ENCODE data around the gene RASAL2.
A peak's percentile ranks its signal among the peaks of the same experiment; 100 is the strongest.

Gene RASAL2

DNA sequence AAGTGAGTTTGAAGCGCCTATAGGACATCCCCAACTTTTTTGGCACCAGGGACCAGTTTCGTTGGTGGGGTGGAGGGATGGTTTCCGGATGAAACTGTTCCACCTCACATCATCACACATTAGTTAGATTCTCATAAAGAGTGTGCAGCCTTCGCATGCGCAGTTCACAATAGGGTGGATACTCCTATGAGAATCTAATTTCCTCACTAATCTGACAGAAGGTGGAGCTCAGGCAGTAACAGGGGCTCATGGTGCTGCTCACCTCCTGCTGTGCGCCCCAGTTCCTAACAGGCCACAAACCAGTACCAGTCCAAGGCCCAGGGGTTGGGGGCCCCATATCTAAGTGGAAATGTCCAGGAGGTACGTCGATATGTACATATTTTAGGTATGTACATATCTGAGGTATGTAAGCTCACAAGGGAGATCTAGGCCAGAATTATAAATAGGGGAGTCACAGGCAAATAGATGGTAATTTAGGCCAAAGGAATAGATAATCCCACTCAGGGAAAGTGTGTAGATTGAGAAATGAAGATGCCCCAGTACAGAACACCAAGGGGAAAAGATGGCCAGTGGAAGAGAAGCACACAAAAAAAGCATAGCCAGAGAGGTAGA lies 27.5 kb upstream of the RASAL2 start:
- H3K4me3 ChIP-seq (ENCODE audit: low read length), result peak overlapping the region; percentile 11; the same call in 1 of the 2 replicates
- H4K20me1 ChIP-seq (ENCODE audit: insufficient read depth, low read length), result no peaks in the 10 kb centered on the region
- no peaks in the 10 kb centered on the region for H3K27me3 ChIP-seq (ENCODE audit: low read depth, low read length)
- peak overlapping the region; percentile 59 for H3K27ac ChIP-seq (ENCODE audit: low read length)
- H2AFZ ChIP-seq (ENCODE audit: low read depth, low read length), result peak overlapping the region; percentile 80
- no peaks in the 10 kb centered on the region for H3K9me3 ChIP-seq (ENCODE audit: insufficient read depth, low read length)
- no peaks in the 10 kb centered on the region for H3K79me2 ChIP-seq (ENCODE audit: low read length)
- TF ChIP-seq, protein P1, sequence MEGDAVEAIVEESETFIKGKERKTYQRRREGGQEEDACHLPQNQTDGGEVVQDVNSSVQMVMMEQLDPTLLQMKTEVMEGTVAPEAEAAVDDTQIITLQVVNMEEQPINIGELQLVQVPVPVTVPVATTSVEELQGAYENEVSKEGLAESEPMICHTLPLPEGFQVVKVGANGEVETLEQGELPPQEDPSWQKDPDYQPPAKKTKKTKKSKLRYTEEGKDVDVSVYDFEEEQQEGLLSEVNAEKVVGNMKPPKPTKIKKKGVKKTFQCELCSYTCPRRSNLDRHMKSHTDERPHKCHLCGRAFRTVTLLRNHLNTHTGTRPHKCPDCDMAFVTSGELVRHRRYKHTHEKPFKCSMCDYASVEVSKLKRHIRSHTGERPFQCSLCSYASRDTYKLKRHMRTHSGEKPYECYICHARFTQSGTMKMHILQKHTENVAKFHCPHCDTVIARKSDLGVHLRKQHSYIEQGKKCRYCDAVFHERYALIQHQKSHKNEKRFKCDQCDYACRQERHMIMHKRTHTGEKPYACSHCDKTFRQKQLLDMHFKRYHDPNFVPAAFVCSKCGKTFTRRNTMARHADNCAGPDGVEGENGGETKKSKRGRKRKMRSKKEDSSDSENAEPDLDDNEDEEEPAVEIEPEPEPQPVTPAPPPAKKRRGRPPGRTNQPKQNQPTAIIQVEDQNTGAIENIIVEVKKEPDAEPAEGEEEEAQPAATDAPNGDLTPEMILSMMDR (IDR thresholded peaks at IDR 0.05; ENCODE audit: low read depth, low read length), result no peak
- no peak for TF ChIP-seq EZH2phosphoT487 (IDR thresholded peaks at IDR 0.05; ENCODE audit: low read depth)
- peaks cover 20% of the 10 kb centered on the region for H3K4me1 ChIP-seq (ENCODE audit: low read length)
- H3K9ac ChIP-seq (ENCODE audit: low read length), result peak overlapping the region; percentile 36; the same call in 1 of the 2 replicates
- H3K4me2 ChIP-seq (ENCODE audit: low read length), result peak overlapping the region; percentile 56
- no peaks in the 10 kb centered on the region for H3K36me3 ChIP-seq (replicated peaks; ENCODE audit: low read depth, low read length)

DNA sequence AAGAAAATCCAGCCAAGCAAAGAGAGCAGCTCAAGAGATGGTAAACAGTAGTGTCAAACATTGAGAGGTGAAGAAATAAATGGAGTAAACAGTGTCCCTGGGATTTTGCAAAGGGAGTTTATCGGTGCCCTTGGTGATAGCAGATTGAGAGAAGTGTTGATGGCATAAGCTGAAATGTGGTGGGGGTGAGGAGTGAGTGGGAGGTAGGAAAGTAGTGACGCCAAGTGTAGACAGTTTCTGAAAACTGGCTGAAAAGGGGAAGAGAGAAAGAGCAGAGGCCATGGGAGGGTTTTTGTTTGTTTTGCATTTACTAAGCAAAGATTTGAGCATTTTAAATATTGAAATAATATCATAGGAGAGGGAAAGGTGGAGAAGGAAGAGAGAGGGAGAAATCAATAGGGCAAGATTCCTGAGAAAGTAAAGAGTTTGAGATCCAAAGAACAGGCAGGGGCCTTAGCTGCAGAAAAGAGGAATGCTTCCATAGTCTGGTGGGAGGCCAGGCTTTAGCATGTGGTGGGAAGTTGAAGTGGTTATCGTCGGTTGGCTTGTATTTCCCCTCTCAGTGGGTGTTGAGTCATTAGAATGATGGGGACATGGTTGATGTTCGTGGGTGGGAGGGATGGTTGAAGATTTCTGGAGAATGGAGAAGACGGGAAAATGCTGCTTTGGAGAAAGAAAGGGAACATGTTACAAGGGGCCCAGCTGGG lies 26.8 kb upstream of the RASAL2 start:
- Histone ChIP-seq H3K9me3 (ENCODE audit: insufficient read depth, low read length) (no peaks in the 10 kb centered on the region), H3K4me2 (ENCODE audit: low read length) (peak overlapping the region; percentile 56), H3K27me3 (ENCODE audit: low read depth, low read length) (no peaks in the 10 kb centered on the region), H3K27ac (ENCODE audit: low read length) (peak overlapping the region; percentile 59), H3K4me3 (ENCODE audit: low read length) (peak overlapping the region; percentile 11; the same call in 1 of the 2 replicates), H2AFZ (ENCODE audit: low read depth, low read length) (peak overlapping the region; percentile 80), H3K36me3 (replicated peaks; ENCODE audit: low read depth, low read length) (no peaks in the 10 kb centered on the region), H3K9ac (ENCODE audit: low read length) (peak overlapping the region; percentile 36; the same call in 1 of the 2 replicates), H3K79me2 (ENCODE audit: low read length) (no peaks in the 10 kb centered on the region), H4K20me1 (ENCODE audit: insufficient read depth, low read length) (no peaks in the 10 kb centered on the region), H3K4me1 (ENCODE audit: low read length) (peaks cover 19% of the 10 kb centered on the region)
- TF ChIP-seq, protein P1 (IDR thresholded peaks at IDR 0.05; ENCODE audit: low read depth, low read length), result no peak
- no peak for TF ChIP-seq EZH2phosphoT487 (IDR thresholded peaks at IDR 0.05; ENCODE audit: low read depth)

DNA sequence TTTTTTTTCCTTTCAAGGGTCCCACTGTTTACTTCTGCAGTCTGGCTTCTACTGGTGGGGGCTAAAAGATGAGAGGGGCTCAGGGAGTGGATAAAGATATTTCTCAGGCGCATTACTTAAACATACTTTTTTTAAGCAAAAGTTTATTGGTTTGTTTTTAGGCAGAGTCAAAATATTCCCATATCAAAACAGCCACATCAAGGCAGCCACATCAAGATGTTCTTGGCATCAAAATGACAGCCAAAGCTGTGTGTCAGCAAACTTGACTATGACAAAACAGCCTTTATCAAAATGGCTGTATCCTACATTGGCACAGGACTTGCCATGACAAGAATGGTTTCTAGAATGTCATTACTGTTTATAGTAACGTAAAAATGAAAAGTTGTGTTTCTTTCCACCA lies 22.1 kb upstream of the RASAL2 start:
- Histone ChIP-seq H3K36me3 (replicated peaks; ENCODE audit: low read depth, low read length) (no peaks in the 10 kb centered on the region), H3K27me3 (ENCODE audit: low read depth, low read length) (no peaks in the 10 kb centered on the region), H3K4me1 (ENCODE audit: low read length) (peaks cover 10% of the 10 kb centered on the region), H3K4me3 (ENCODE audit: low read length) (no peak overlapping the region), H3K9me3 (ENCODE audit: insufficient read depth, low read length) (no peaks in the 10 kb centered on the region), H3K9ac (ENCODE audit: low read length) (no peak overlapping the region), H3K4me2 (ENCODE audit: low read length) (no peak overlapping the region), H3K79me2 (ENCODE audit: low read length) (no peaks in the 10 kb centered on the region), H4K20me1 (ENCODE audit: insufficient read depth, low read length) (no peaks in the 10 kb centered on the region), H3K27ac (ENCODE audit: low read length) (no peak overlapping the region), H2AFZ (ENCODE audit: low read depth, low read length) (no peak overlapping the region)
- TF ChIP-seq, protein P1 (IDR thresholded peaks at IDR 0.05; ENCODE audit: low read depth, low read length), result no peak
- TF ChIP-seq EZH2phosphoT487 (IDR thresholded peaks at IDR 0.05; ENCODE audit: low read depth), result no peak

DNA sequence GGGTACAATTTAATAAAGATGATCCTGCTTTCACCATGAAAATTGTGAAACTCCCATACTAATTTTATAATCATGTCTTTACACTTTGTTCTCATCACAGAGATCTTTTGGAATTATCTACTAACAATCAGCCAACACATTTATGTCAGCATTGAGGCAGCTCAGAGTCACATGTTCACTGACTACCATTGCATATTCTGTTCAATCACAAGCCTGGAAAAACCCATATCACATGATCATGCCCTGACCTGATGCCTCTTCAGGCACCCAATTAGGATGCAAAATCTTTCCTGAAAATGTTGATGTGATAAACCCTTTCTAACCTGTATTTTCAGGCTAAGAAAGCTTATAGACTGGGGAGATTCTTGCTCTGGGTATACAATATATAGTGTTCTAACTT lies 21.6 kb upstream of the RASAL2 start:
- Histone ChIP-seq H3K9me3 (ENCODE audit: insufficient read depth, low read length) (no peaks in the 10 kb centered on the region), H3K9ac (ENCODE audit: low read length) (no peak overlapping the region), H4K20me1 (ENCODE audit: insufficient read depth, low read length) (no peaks in the 10 kb centered on the region), H3K27ac (ENCODE audit: low read length) (no peak overlapping the region), H3K4me3 (ENCODE audit: low read length) (no peak overlapping the region), H3K36me3 (replicated peaks; ENCODE audit: low read depth, low read length) (no peaks in the 10 kb centered on the region), H2AFZ (ENCODE audit: low read depth, low read length) (no peak overlapping the region), H3K27me3 (ENCODE audit: low read depth, low read length) (no peaks in the 10 kb centered on the region), H3K4me1 (ENCODE audit: low read length) (peaks cover 5% of the 10 kb centered on the region), H3K4me2 (ENCODE audit: low read length) (no peak overlapping the region), H3K79me2 (ENCODE audit: low read length) (no peaks in the 10 kb centered on the region)
- TF ChIP-seq, protein P1 (IDR thresholded peaks at IDR 0.05; ENCODE audit: low read depth, low read length), result no peak
- TF ChIP-seq EZH2phosphoT487 (IDR thresholded peaks at IDR 0.05; ENCODE audit: low read depth), result no peak
